H1 (cell line): Measurements from ENCODE around the gene KRT4. TPM values are rescaled to one million over a fixed set of nuclear protein-coding genes. Genes with fewer than 3 reads are reported as not detected.

Experiments
- BRCA1 ChIP-seq: IDR thresholded peaks from 2 replicates; pipeline ENCODE4 v1.6.1; 2012; ENCODE audit warnings: low read depth, low read length, improper control_type of control experiment
- EP300 ChIP-seq, 2 experiments: IDR thresholded peaks; 1 replicate in 1 of 2; 2 replicates in 1 of 2; pipeline ENCODE4 v1.6.1; 2011 to 2012; ENCODE audit warnings: low read depth in 2 of 2, low read length in 2 of 2, mild to moderate bottlenecking in 2 of 2, borderline replicate concordance in 1 of 2, inconsistent platforms in 1 of 2, moderate library complexity in 1 of 2
- FOSL1 ChIP-seq: IDR thresholded peaks from 2 replicates; pipeline ENCODE4 v1.6.1; 2011; ENCODE audit warnings: mild to moderate bottlenecking, low read depth, low read length, moderate library complexity; ENCODE audit not compliant: insufficient read depth
- RAD21 ChIP-seq, 2 experiments: IDR thresholded peaks in 1 of 2; conservative IDR thresholded peaks in 1 of 2; 2 replicates each; pipeline ENCODE4 v1.6.1; 2011; ENCODE audit warnings: low read depth in 2 of 2, low read length in 2 of 2, improper control_type of control experiment in 1 of 2, inconsistent platforms in 1 of 2, mild to moderate bottlenecking in 1 of 2, moderate library complexity in 1 of 2
- SIRT6 ChIP-seq: IDR thresholded peaks from one replicate; pipeline ENCODE4 v1.7.1; 2012; ENCODE audit warnings: low read length, inconsistent platforms
- polyA plus RNA-seq, 7 experiments: library from polyadenylated mRNA; depleted of rRNA in 3 of 7; stranded (reverse) in 5 of 7; unstranded in 2 of 7; fragments of >200 nt in 5 of 7; fragments of 200-250 nt in 2 of 7; gene quantifications; 1 replicate in 5 of 7; 2 replicates in 1 of 7; 4 replicates in 1 of 7; pipeline versions ENCODE4 v1.2.1 to v1.2.3, GENCODE V29; 2011 to 2013; ENCODE audit warnings: missing spikeins in 2 of 7, mixed read lengths in 2 of 7
- total RNA-seq: library from RNA; stranded (reverse); fragmentation: NEBNext Ultra II Directional; extraction: Animal tissue kit (Norgen Biotek cat#: 25700); gene quantifications from 2 replicates; pipeline ENCODE4 v1.2.1, GENCODE V29; 2021

The KRT4 gene
- total and polyA plus RNA-seq, 2 of the 8 experiments (the other 6 are each of a cell fraction or from before 2014, with no cell fraction given): not detected

- TF ChIP-seq RAD21 (IDR thresholded peaks at IDR 0.05 in 1 of 2, conservative IDR thresholded peaks at IDR 0.05 in 1 of 2; ENCODE audit: low read depth in 2 of 2, low read length in 2 of 2) (no peak), FOSL1 (no peak), EP300 (IDR thresholded peaks at IDR 0.05; ENCODE audit: borderline replicate concordance in 1 of 2, low read depth in 2 of 2, low read length in 2 of 2) (no peak), BRCA1 (no peak), SIRT6 (no peak)
Measured at GRCh38 chr12:52792185-52793029, 21.5 kb downstream of the KRT4 start (continued).
